ENCODE measurements around the gene HARBI1. TPM values are rescaled to one million over a fixed set of nuclear protein-coding genes. Genes with fewer than 3 reads are reported as not detected.

The HARBI1 gene
- total and polyA plus RNA-seq, 2 donors (not counting 3 experiments of a cell fraction or from before 2014, with no cell fraction given): 2.7 to 4.7 TPM

- no peaks in the 10 kb centered on the region for H4K20me1 ChIP-seq (replicated peaks; ENCODE audit: control insufficient read depth, extremely low read depth, insufficient read depth, low read length)
- intact Hi-C loops (cut with micrococcal nuclease) (no loop called here), dilution Hi-C loops (cut with MboI; ENCODE audit: extremely low pct_ligation_motif_present, low sequenced_read_pairs) (no loop called here)
- peak overlapping the region in 1 of 3 experiments; percentile 2 for H3K4me3 ChIP-seq (replicated peaks in 1 of 3; ENCODE audit: insufficient read depth in 1 of 3, low read depth in 1 of 3, low read length in 3 of 3)
- peaks cover 19% of the 10 kb centered on the region for H3K4me1 ChIP-seq (ENCODE audit: control insufficient read depth, extremely low read depth, insufficient read depth, low read length)
- H3K79me2 ChIP-seq (ENCODE audit: control insufficient read depth, insufficient read depth, low read length): peaks cover 19% of the 10 kb centered on the region
- no peak for FAIRE-seq
- ChIA-PET POLR2A (interaction anchor here (0.6 kb wide), 3 partner anchors 11 to 205 kb away, joined by 3 to 4 read pairs (median 4); no protein-coding TSS in a partner anchor), CTCF (interaction anchor here (0.6 to 3.5 kb wide), 16 partner anchors 8 to 379 kb away, joined by 3 to 27 read pairs (median 6); partner anchors contain the start of gene AMBRA1)
- BruUV-seq (replicated peaks): no TSS peak
- no peak for DNase-seq (ENCODE audit: low read depth, low spot score)
- no peak for TF ChIP-seq MAX (IDR thresholded peaks at IDR 0.05; ENCODE audit: insufficient read depth, insufficient read length)
- TF ChIP-seq POLR2AphosphoS5 (IDR thresholded peaks at IDR 0.05; ENCODE audit: insufficient read depth, low read depth, low read length): no peak
- TF ChIP-seq CTCF (IDR thresholded peaks at IDR 0.05; ENCODE audit: extremely low read depth in 1 of 2, insufficient read depth in 1 of 2, low read depth in 1 of 2, low read length in 2 of 2): no peak
- no peak for TF ChIP-seq JUN (IDR thresholded peaks at IDR 0.05; ENCODE audit: borderline replicate concordance, insufficient read depth, insufficient read length, low read depth)
- no peak for TF ChIP-seq EZH2 (IDR thresholded peaks at IDR 0.05; ENCODE audit: borderline replicate concordance, low read depth, low read length, severe bottlenecking)
- no peak for TF ChIP-seq FOS (IDR thresholded peaks at IDR 0.05; ENCODE audit: borderline replicate concordance, insufficient read depth, low read length)
- TF ChIP-seq POLR2A (IDR thresholded peaks at IDR 0.05; ENCODE audit: low read depth, low read length): no peak
- TF ChIP-seq GATA2 (IDR thresholded peaks at IDR 0.05; ENCODE audit: insufficient read depth, insufficient read length, low read depth, low read length): no peak
- TF ChIP-seq MYC (IDR thresholded peaks at IDR 0.05; ENCODE audit: low read depth, low read length): no peak
- peak overlapping the region; percentile 81 for H3K4me2 ChIP-seq (ENCODE audit: insufficient read depth, low read length)
- H3K9ac ChIP-seq (replicated peaks; ENCODE audit: extremely low read depth, insufficient read depth, low read length): peak overlapping the region; percentile 95
- no peaks in the 10 kb centered on the region for H3K9me1 ChIP-seq (replicated peaks; ENCODE audit: control insufficient read depth, extremely low read depth, insufficient read depth, low read length)
- H3K36me3 ChIP-seq (ENCODE audit: control insufficient read depth in 2 of 2, extremely low read depth in 1 of 2, insufficient read depth in 2 of 2, low read length in 2 of 2): no peaks in the 10 kb centered on the region
- no peaks in the 10 kb centered on the region for H3K9me3 ChIP-seq (replicated peaks; ENCODE audit: control insufficient read depth, insufficient read depth, low read length)
- H3K27me3 ChIP-seq (ENCODE audit: control insufficient read depth in 2 of 2, insufficient read depth in 2 of 2, low read length in 2 of 2): no peaks in the 10 kb centered on the region
- H3K27ac ChIP-seq (ENCODE audit: insufficient read depth, low read depth, low read length): no peak overlapping the region
- no peak overlapping the region for H2AFZ ChIP-seq (ENCODE audit: low read depth, low read length)
Measured at GRCh38 chr11:46618837-46619236, 1.8 kb upstream of the HARBI1 start.
